Measurements from ENCODE around the gene PAK1.
"Not testable (repeated sequence)": the region's sequence is repeated elsewhere in the genome, so short reads cannot be mapped to it uniquely, and the experiment has no call there.

The PAK1 gene

DNA sequence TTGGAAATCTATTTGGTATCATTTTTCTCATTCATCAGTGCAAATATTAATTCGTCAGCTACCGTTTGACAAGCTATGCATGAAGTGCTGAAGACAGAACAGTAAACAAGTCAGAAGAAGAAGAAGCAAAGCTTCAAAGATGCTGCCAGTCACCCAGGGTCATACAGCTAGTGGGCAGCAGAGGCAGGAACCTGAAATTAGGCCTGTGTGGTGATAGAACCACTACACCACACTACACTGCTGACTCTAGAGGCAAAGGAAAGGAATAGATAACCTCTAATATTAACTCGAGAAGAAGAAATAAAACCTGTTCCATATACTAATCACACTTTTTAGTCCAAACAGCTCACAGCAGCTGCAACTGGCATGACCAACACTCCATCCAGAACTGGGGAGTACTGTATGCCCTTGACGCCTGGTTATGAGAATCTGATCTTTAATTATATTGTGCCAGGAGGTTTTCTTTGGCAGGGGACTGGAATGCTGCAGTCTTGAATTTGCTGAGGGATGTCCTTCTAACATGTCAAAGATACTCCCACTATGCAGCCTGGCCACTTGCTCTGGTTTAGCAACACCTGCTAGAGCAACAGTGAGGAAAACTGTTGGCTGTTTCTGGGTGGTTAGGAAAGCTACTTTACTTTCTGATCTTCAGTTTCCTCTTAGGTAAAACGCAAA, 73.0 kb downstream of the PAK1 start:
- DNase-seq = no peak

DNA sequence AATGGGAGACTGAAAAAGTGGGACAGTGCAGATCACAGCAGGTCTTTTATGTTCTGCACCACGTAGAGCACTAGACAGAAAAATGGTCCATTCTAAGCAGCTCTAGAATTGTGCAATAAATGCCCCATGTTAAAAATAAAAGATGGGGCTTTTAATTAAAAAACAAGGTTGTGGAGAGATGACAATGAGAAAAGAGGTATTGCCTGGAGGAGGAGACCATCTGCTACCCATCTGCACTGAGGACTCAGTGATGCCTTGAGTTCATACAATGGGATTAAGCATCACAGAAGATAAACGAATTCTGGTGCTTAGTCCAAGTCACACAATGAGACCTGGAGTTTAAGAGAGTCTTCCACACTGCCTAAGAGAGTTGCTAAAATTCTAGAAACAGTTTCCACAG, 73.6 kb downstream of the PAK1 start:
- DNase-seq = no peak

- DNase-seq = no peak
Measured at GRCh38 chr11:77397631-77398030, 76.3 kb downstream of the PAK1 start.

DNA sequence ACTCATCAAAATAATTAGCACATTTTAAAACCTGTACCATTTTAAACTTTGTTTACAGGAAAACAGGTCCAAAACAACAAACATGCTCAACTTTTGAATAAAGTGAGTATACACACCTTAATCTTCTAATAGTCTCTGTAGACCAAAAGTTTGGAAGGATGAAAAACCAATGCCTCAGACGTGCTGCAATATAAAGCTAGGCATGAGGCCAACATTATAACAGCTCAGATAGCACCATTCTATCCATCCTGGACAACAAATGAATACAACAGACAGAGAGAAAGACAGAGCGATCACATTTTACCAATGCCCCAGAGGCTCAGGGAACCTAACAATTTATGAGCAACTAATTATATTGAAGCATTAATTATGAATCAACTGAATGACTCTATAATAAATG, 77.0 kb downstream of the PAK1 start:
- DNase-seq = no peak

- DNase-seq = no peak
Measured at GRCh38 chr11:77396305-77396704, 77.6 kb downstream of the PAK1 start.

- DNase-seq = no peak
Measured at GRCh38 chr11:77395460-77396173, 78.3 kb downstream of the PAK1 start.

DNA sequence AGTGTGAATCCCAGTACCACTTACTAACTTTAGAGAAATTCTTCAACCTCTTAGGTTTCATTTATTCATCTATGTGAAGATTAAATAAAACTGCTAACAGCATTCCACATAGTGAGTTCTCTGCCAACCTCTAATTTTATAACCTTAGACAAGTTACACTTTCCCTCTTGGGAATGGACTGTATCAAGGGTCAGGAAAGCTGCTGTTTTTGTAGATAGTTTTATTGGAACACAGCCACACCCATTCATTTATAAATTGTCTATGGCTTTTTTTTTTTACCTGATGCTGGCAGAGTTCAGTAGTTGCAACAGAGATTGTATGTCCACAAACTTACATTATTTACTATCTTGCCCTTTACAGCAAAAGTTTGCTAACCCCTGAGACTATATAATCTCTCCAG, 81.1 kb downstream of the PAK1 start:
- no peak for DNase-seq

DNA sequence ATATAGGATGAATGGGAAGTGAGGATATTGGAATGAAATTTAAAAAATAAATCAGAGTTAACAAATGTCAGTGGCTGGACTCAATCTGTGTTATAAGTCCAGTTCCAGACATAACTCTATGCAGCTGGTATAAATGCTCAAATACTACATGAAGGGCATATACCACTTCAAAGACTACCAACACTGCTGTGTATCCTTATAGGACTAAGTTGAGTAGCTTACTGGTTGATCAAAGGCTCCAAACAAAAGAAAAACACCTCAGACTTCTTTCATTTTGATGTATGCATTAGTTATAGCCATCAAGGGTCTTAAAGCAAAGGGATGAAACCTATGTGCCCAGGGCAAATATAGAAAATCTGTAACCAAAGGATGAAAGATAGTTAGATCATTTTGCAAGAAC, 86.2 kb downstream of the PAK1 start:
- DNase-seq = no peak

GRCh38 chr11:77386178-77386577, 87.7 kb downstream of the PAK1 start:
- no peak for DNase-seq

- not testable (repeated sequence) for DNase-seq
Measured at GRCh38 chr11:77385255-77385771, 88.6 kb downstream of the PAK1 start.

- no peak for DNase-seq
Measured at GRCh38 chr11:77384571-77384970, 89.3 kb downstream of the PAK1 start.

- DNase-seq = not testable (repeated sequence)
Measured at GRCh38 chr11:77383349-77383748, 90.5 kb downstream of the PAK1 start.

- no peak for DNase-seq
Measured at GRCh38 chr11:77381729-77382665, 91.9 kb downstream of the PAK1 start.

GRCh38 chr11:77379934-77380333, 94.0 kb downstream of the PAK1 start:
- no peak for DNase-seq

GRCh38 chr11:77379253-77379652, 94.6 kb downstream of the PAK1 start:
- DNase-seq = no peak

DNA sequence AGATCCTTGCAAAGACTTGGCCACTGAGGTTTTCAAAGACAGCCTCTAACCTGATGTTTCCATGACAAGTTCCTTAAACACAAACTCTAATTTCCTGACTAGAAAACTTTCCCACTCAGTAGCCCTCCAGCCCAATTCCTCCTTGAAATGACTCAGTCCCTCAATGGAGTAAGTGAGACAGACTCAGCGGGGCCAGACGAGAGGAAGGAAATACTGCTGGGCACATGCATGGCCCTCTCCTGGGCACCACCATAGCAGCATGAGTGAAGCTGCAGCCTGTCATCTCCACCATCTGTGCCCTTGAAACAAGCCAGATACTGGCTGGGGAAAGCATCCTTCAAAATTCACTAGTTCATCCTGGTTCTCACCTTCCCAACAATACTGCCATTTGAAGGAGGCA, 96.2 kb downstream of the PAK1 start:
- DNase-seq = no peak

- no peak for DNase-seq
Measured at GRCh38 chr11:77375107-77375506, 98.8 kb downstream of the PAK1 start.

DNA sequence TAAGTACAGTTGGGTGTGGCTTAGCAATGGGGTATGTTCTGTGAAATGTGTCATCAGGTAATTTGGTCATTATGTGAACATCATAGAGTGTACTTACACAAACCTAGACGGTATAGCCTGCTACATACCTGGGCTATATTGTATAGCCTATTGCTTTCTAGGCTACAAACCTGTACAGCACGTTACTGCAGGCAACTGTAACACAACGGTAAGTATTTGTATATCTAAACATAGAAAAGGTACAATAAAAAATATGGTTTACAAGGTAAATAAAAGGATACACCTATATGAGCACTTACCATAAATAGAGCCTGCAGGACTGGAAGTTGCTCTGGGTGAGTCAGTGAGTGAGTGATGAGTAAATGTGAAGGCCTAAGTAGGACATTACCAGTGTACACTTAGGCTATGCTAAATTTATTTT, 99.3 kb downstream of the PAK1 start:
- DNase-seq = no peak

DNA sequence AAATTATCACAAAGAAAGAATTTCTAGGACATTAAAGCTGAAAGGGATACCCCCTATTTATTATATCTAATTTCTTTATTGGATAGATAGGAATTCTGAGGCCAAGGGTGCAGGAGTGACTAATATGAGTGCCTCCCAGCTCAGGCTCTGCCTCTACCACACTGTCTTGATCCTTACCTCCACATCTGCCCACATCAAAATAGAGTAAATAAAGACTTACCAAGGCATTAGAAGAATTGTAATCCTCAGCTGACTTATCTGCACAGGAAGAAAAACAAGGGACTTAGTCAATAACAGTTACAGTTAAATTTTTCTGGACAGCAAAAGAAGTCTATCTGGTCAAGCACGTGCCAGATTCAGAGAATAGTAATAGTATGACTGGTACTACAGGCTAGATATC, 99.8 kb downstream of the PAK1 start:
- no peak for DNase-seq

DNA sequence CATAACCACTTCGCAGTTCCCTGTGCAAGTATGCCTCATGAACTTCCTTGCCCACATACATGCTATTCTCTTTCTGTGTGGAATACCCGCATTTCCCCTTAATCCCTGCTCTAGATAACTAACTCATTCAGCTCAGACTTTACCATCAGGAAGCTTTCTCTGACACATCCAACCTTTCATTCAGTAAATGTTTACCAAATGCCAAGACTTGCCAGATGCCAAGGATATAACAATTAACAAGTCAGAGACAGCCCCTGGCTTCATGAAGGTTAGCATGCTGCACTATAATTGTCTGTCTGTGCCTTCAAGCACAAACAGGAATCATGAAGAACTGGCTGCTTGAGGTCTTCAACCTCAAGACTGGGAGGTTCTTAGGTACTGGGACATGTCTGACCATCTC, 101.2 kb downstream of the PAK1 start:
- DNase-seq = no peak

GRCh38 chr11:77371646-77372045, 102.2 kb downstream of the PAK1 start:
- DNase-seq = no peak

- no peak for DNase-seq
Measured at GRCh38 chr11:77370217-77370616, 103.7 kb downstream of the PAK1 start.

DNA sequence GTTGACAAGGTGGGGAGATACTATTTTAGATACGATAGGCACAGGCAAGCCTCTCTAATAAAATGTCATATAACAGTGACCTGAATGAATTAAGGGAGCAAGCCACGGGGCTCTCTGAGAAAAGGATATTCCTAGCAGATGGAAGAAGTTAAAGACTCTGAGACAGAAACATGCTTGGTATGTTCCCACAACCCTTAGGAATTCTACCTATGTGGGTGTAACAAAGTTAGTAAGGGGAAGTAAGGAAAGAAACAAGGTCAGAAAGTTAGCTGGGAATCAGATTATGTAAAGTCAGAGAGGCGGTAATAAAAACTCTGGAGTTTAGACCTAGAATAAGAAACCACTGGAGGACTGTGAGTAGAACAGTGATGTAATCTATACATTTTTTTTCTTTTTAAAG, 112.7 kb downstream of the PAK1 start:
- DNase-seq = no peak
